ENCODE data around the gene IPPK.
A peak's percentile ranks its signal among the peaks of the same experiment; 100 is the strongest.
"Not testable (repeated sequence)": the region's sequence is repeated elsewhere in the genome, so short reads cannot be mapped to it uniquely, and the experiment has no call there.

The IPPK gene

DNA sequence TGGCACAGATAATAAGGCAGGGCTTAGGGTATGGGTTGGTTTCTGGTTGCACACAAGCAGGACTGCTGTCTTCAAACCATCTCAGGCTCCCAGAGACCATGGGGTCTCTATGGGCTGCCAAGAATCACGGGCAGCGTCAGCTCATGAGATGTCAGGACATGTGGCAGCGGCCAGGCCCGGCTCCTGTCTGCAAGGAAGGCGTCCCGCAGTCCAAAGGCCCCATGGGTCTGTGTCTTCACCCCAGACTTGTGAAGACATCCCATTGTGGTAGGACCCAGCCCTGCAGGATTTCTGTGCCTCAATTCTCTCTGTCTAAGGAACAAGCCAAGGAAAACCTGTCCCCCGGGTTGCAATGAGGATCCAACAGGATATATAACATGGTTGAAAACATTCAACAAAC, 32.6 kb downstream of the IPPK start:
- no peak for DNase-seq (ENCODE audit: low read depth)

DNA sequence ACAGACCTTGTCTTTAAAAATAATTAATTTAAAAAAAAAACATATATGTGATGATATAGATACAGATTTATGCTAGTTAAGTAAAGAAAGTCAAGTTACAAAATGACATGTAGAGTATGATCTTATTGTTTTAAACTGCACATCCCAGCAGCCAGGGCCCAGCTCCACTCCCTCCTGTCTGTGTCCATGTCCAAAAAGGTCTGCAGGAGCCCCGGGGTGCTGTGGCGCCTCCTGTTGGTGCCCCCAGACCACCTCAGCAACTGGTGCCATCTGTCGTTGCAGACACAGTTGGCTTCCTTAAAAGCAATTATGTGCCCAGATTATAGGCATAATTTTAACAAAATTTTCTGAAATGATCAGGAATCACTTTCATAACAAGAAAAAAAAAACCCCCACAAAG, 33.3 kb downstream of the IPPK start:
- DNase-seq (ENCODE audit: low read depth), result no peak

DNA sequence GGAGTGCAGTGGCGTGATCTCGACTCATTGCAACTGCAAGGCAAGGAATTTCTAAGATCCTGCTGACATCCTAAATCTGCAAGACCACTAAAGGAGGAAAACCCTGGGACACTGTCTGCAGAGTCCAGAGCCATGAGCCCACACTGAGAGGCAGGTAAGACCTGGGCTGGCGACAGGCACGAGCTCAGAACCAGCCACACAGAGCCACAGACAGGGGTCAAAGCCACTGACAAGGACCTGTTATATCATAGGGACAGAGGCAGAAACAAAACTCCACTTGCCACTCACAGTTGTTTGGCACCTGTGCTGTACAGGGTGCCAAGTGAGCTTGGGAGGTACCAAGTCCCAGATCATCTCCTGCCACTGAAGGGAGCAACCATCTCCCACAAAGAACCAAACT, 34.2 kb downstream of the IPPK start:
- DNase-seq (ENCODE audit: low read depth), result no peak

DNA sequence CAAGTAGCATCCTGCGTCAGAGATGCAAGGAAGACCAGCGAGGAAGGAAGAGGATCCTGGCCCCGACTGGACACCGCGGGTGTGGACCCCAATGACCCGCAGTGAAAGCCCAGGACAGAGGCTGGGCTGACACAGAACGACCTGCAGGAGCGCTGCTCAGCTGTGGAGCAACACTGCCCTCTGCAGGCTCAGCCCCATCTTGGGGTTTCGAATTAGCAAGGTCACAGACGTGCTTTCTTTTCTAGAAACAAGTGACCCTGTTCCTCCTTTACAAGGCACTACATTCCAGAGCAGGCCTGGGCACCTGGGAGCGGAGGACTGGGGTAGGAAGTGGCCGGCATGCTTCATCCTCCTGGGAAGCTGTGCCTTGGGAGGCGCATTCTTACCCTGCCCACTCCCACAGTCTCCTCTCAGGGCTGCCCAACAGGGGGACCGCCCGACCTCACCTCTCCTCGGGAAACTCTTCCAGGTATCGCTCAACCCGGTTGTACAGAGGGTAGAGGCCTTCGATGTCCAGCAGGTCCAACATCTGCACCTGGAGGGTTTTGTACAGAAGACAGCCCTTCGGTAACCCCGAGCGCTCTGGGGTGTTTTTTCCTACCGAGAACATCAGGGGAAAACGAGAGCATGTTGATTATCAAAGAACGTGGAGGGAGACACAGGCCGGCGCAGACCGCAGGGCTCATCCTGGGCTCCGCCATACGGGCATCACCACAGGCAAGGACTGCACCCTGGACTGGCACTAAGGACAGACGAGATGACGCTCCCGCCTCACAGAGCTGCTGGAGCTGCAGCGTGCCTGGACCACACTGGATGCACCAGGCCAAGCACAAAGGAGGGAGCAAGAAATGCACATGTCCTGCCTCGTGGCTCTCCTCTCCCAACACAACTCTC, 35.0 kb downstream of the IPPK start:
- peak; percentile 15 for DNase-seq (ENCODE audit: low read depth)

GRCh38 chr9:92633614-92634278, 36.2 kb downstream of the IPPK start:
- DNase-seq (ENCODE audit: low read depth), result no peak

DNA sequence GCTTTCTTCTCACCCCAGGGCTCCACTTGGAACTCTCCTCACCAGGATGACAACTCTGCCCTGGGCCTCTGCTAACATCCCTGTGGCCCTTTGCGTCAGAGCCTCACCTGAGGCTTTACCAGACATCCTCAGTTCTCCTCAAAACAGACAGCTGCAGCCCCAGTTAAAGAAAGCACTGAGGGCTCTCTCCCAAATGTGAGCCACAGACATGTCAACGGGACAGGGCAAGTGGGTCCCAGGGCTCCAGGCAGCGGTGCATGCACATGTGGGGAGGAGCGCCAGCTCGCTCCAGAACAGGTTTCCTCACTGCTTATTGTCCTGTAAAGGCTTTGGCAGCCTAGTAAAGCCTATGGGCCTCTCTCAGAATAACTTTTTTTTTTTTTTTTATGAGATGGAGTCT, 37.3 kb downstream of the IPPK start:
- no peak for DNase-seq (ENCODE audit: low read depth)

- no peak for DNase-seq (ENCODE audit: low read depth)
These were observed 38.2 kb downstream of the IPPK start for GRCh38 chr9:92631452-92632343.

- no peak for DNase-seq (ENCODE audit: low read depth)
These were observed 42.3 kb downstream of the IPPK start for GRCh38 chr9:92627651-92628050.

- DNase-seq (ENCODE audit: low read depth), result no peak
These were observed 43.4 kb downstream of the IPPK start for GRCh38 chr9:92626484-92626883.

- not testable (repeated sequence) for DNase-seq (ENCODE audit: low read depth)
These were observed 46.0 kb downstream of the IPPK start for GRCh38 chr9:92623936-92624335.

DNA sequence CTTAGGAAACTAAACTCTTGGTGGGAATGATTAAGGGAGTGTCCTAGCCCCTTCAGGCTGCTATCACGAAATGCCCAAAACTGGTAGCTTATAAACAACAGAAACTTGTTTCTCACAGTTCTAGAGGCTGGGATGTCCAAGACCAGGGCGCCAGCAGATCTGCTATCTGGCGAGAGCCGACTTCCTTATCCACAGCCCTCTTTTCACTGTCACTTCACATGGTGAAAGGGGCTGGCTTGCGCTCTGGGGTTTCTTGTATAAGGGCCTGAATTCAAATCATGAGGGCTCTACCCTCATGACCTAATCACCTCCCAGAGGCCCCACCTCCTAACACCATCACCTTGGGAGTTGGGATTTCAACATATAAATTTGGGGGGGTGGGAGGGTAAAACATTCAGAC, 49.1 kb downstream of the IPPK start:
- no peak for DNase-seq (ENCODE audit: low read depth)

GRCh38 chr9:92619601-92620300, 50.2 kb downstream of the IPPK start:
- DNase-seq (ENCODE audit: low read depth), result no peak

GRCh38 chr9:92618633-92619225, 51.2 kb downstream of the IPPK start:
- no peak for DNase-seq (ENCODE audit: low read depth)

DNA sequence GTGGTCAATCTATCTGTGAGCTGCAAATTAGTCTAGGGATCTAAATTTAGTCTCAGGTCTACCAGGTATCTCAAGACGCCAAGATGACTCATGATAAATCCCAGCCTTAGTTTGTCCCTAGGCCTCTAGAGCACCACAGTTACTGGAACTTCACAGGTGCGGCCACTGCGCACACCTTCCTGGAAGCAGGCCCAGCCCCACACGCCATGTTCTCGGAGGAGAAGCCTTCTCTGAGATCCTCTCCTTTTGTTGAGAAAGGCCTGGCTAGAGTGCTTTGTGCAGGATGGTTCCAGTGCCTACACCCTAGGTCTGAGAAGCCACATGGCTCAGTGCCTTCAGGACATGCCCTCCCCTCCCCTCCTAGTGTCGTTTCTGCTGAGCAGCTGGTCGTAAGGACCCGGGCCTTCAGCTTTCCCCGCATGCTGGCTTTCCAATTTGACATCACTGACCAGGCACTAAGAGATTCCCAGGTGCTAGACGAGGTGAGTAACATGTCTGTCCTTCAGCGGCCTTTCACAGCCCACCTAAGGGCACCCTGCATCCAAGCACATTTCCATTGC, 51.9 kb downstream of the IPPK start:
- DNase-seq (ENCODE audit: low read depth), result no peak

DNA sequence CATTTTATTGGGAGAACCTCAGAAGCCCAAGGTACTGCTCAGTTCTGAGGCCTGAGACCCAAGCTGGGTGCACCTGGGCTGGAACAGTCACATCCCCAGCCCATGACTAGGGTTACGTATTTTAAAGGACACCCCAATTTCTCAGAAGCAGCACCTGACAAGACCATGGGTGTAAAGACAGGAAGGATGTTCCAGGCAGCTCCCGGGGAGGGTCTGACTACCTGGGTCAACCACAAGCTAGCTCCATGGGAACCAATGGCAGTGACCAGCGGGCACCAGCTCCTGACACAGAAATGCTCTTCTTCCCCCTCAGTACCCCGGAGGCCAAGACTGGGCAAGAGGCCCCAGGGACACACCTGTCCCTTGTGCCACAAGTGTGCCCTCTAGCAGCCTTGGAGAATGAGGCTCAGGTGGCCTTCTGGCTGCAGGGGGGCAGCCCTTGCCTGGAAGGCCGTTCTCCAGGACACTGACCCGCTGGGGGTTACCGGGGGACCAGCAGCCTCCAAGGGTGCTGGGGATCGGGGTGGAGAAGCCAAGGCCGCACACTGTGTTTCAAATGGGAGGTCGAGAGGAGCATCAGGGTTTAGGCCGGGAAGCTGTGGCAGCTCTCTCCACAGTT, 52.6 kb downstream of the IPPK start:
- DNase-seq (ENCODE audit: low read depth), result no peak

GRCh38 chr9:92616655-92617111, 53.2 kb downstream of the IPPK start:
- no peak for DNase-seq (ENCODE audit: low read depth)

DNA sequence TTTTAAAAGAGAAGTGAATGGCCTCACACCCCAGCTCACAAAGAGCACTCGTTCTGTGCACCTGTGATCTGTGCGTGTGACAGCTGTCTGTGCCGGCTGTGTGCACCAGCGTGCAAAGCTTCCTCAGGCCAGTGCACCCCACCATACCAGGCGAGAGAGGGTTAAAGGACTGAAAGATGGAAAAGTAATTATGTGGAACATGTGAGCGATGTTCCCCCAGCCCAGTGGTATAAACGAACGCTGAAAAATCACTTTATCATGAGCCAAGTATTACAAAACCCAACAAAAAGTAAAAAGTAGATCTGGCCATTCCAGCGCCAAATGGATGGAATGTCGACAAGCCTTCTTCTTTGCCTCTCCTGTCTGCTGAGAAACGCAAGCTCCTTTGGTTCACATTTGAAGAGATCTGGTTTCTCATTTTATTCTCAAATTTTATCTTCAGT, 53.7 kb downstream of the IPPK start:
- DNase-seq (ENCODE audit: low read depth), result no peak

- DNase-seq (ENCODE audit: low read depth), result no peak
These were observed 54.1 kb downstream of the IPPK start for GRCh38 chr9:92615790-92616189.

- no peak for DNase-seq (ENCODE audit: low read depth)
These were observed 55.0 kb downstream of the IPPK start for GRCh38 chr9:92614763-92615461.

- DNase-seq (ENCODE audit: low read depth), result no peak
These were observed 55.8 kb downstream of the IPPK start for GRCh38 chr9:92614123-92614510.
